Left ventricle myocardium superior (tissue), 1 donor: ENCODE data around the gene CBR3. TPM values are rescaled to one million over a fixed set of nuclear protein-coding genes. Genes with fewer than 3 reads are reported as not detected.

ENCODE experiments used
- total RNA-seq: library from RNA; stranded (reverse); fragmentation: NEBNext Ultra II Directional; extraction: Animal tissue kit (Norgen Biotek cat#: 25700); gene quantifications from one replicate; pipeline ENCODE4 v1.2.1, GENCODE V29; 2021
- donor health status: DM: no; HTN: yes; CAD: no; lungs with severe emphysema.

CBR3 gene
- total RNA-seq, 1 donor from 2014 or later, result 2.6 TPM

Other genes with a start within 250 kb of the CBR3 start
- gene SETD4, start 74.6 kb upstream of the CBR3 start, total RNA-seq, result 10.3 TPM
- 25.8 TPM for gene CBR1, start 65.1 kb upstream of the CBR3 start, total RNA-seq
- 15.8 TPM for gene DOP1B, start 21.7 kb downstream of the CBR3 start, total RNA-seq
- 22.2 TPM for gene MORC3, start 185.1 kb downstream of the CBR3 start, total RNA-seq